Ishikawa (cell line): ENCODE results near the gene MICU2.

Experiments used
- CEBPB ChIP-seq: IDR thresholded peaks from 2 replicates; pipeline ENCODE4 v1.6.1; 2012
- CREB1 ChIP-seq: IDR thresholded peaks from 2 replicates; pipeline ENCODE4 v1.6.1; 2012; ENCODE audit warnings: low read depth
- EGR1 ChIP-seq: IDR thresholded peaks from 2 replicates; pipeline ENCODE4 v1.6.1; 2012
- EP300 ChIP-seq: IDR thresholded peaks from 2 replicates; pipeline ENCODE4 v1.6.1; 2012; ENCODE audit warnings: borderline replicate concordance
- FOXM1 ChIP-seq: IDR thresholded peaks from 2 replicates; pipeline ENCODE4 v1.6.1; 2012; ENCODE audit warnings: low read depth, borderline replicate concordance
- MAX ChIP-seq: IDR thresholded peaks from 2 replicates; pipeline ENCODE4 v1.6.1; 2012
- NFIC ChIP-seq: IDR thresholded peaks from 2 replicates; pipeline ENCODE4 v1.6.1; 2012
- RAD21 ChIP-seq: IDR thresholded peaks from 2 replicates; pipeline ENCODE4 v1.6.1; 2012; ENCODE audit warnings: low read depth
- REST ChIP-seq: IDR thresholded peaks from 2 replicates; pipeline ENCODE4 v1.6.1; 2012; ENCODE audit warnings: low read depth, mild to moderate bottlenecking
- TAF1 ChIP-seq: IDR thresholded peaks from 2 replicates; pipeline ENCODE4 v1.6.1; 2012; ENCODE audit warnings: low read depth, mild to moderate bottlenecking
- TCF12 ChIP-seq: IDR thresholded peaks from 2 replicates; pipeline ENCODE4 v1.6.1; 2012; ENCODE audit warnings: low read depth
- TEAD4 ChIP-seq: IDR thresholded peaks from 2 replicates; pipeline ENCODE4 v1.6.1; 2012
- USF1 ChIP-seq: IDR thresholded peaks from 2 replicates; pipeline ENCODE4 v1.6.1; 2012
- YY1 ChIP-seq: IDR thresholded peaks from 2 replicates; pipeline ENCODE4 v1.6.1; 2012; ENCODE audit warnings: low read depth
- ZBTB7A ChIP-seq: IDR thresholded peaks from 2 replicates; pipeline ENCODE4 v1.6.1; 2012; ENCODE audit warnings: low read depth

MICU2 gene

GRCh38 chr13:21538753-21539152, 65.2 kb downstream of the MICU2 start:
- no peak for TF ChIP-seq YY1
- no peak for TF ChIP-seq REST
- no peak for TF ChIP-seq ZBTB7A
- no peak for TF ChIP-seq EP300
- TF ChIP-seq CEBPB = no peak
- TF ChIP-seq TCF12 = no peak
- TF ChIP-seq NFIC = no peak
- no peak for TF ChIP-seq USF1
- TF ChIP-seq CREB1 = no peak
- TF ChIP-seq RAD21 = no peak
- no peak for TF ChIP-seq TEAD4
- TF ChIP-seq TAF1 = no peak
- no peak for TF ChIP-seq MAX

GRCh38 chr13:21538280-21538679, 65.7 kb downstream of the MICU2 start:
- TF ChIP-seq EP300 = no peak
- TF ChIP-seq USF1 = no peak
- TF ChIP-seq TAF1 = no peak
- TF ChIP-seq FOXM1 = no peak
- TF ChIP-seq EGR1 = no peak
- TF ChIP-seq REST = no peak
- no peak for TF ChIP-seq RAD21
- no peak for TF ChIP-seq ZBTB7A
- no peak for TF ChIP-seq TCF12
- TF ChIP-seq MAX = no peak

GRCh38 chr13:21537105-21537504, 66.9 kb downstream of the MICU2 start:
- TF ChIP-seq REST (no peak), USF1 (no peak), NFIC (no peak), TAF1 (no peak), EP300 (no peak), MAX (no peak), YY1 (no peak), FOXM1 (no peak), CREB1 (no peak), EGR1 (no peak), TCF12 (no peak), RAD21 (no peak), CEBPB (no peak), TEAD4 (no peak)

- no peak for TF ChIP-seq ZBTB7A
- no peak for TF ChIP-seq MAX
- TF ChIP-seq FOXM1 = no peak
- no peak for TF ChIP-seq RAD21
- no peak for TF ChIP-seq REST
- no peak for TF ChIP-seq TEAD4
- no peak for TF ChIP-seq EP300
- no peak for TF ChIP-seq CREB1
- no peak for TF ChIP-seq YY1
- no peak for TF ChIP-seq CEBPB
- TF ChIP-seq USF1 = no peak
- no peak for TF ChIP-seq TCF12
- TF ChIP-seq TAF1 = no peak
- no peak for TF ChIP-seq NFIC
- TF ChIP-seq EGR1 = no peak
Measured at GRCh38 chr13:21534760-21535159, 69.2 kb downstream of the MICU2 start.
